ENCODE results near the gene KCTD1.

GRCh38 chr18:26473672-26474071, 74.7 kb downstream of the KCTD1 start:
- no peak for TF ChIP-seq MAFK (IDR thresholded peaks at IDR 0.05; ENCODE audit: low read depth, low read length)
- no peak for TF ChIP-seq RAD21 (IDR thresholded peaks at IDR 0.05 in 1 of 2, conservative IDR thresholded peaks at IDR 0.05 in 1 of 2; ENCODE audit: low read depth in 2 of 2, low read length in 2 of 2)
- TF ChIP-seq POLR2A (IDR thresholded peaks at IDR 0.05; ENCODE audit: control extremely low read depth in 1 of 2, low read depth in 2 of 2, low read length in 2 of 2): no peak
- no peak for TF ChIP-seq CTCF (IDR thresholded peaks at IDR 0.05; ENCODE audit: control extremely low read depth in 1 of 3, insufficient read depth in 1 of 3, low read depth in 1 of 3, low read length in 3 of 3)
- no peak for TF ChIP-seq EP300 (IDR thresholded peaks at IDR 0.05; ENCODE audit: borderline replicate concordance in 1 of 2, low read depth in 2 of 2, low read length in 2 of 2)

Measured in H1 (cell line).